ENCODE results near the gene IFIT1B.
"Not testable (repeated sequence)": the region's sequence is repeated elsewhere in the genome, so short reads cannot be mapped to it uniquely, and the experiment has no call there.

IFIT1B gene

DNA sequence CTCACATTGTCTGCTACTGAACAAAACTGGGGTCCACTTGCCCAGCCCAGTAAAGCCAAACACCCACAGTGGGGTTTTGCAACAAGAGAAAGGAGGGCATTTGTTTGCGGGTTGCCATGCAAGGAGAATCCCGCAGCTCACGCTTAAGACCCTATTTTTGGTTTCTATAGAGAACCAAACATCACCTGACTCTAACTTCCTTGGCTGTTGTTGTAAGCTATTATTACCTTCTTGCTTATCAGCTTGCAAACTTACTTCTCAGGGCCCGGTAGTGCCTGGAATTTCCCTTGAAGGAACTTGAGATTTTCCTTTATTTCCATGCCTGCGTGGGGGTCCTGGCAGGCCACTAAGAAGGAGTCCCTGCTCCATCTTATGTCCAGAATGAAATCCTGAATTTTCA is 29.4 kb upstream of the IFIT1B start:
- no peak for DNase-seq (ENCODE audit: low read depth)

- no peak for DNase-seq (ENCODE audit: low read depth)
Measured at GRCh38 chr10:89348975-89349374, 28.9 kb upstream of the IFIT1B start.

DNA sequence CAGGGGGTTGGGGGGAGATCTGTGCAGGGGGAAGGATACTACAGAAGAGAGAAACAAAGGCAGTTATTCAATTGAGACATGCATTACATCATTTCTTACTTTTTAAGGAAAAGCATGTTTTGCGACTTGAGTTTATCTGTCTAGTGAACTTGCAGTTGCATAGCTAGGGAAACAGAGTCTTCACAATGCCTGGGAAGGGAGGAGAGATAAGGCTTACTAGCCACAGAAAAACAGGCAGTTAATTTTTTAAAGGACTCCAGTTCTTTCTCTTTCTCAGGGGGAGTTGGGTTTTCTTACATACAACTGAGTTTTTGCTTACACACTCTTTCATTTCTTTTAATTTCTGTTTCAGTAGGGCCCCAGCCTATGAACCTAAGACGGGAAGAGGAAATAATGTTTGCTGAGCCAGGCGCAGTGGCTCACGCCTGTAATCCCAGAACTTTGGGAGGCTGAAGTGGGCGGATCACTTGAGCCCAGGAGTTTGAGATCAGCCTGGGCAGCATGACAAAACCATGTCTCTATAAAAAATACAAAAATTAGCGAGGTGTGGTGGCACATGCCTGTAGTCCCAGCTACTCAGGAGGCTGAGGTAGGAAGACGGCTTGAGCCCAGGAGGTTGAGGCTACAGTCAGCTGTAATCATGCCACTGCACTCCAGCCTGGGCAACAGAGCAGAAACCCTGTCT is 27.1 kb upstream of the IFIT1B start:
- not testable (repeated sequence) for DNase-seq (ENCODE audit: low read depth)

GRCh38 chr10:89351412-89351779 is 26.5 kb upstream of the IFIT1B start:
- DNase-seq (ENCODE audit: low read depth), result no peak

DNA sequence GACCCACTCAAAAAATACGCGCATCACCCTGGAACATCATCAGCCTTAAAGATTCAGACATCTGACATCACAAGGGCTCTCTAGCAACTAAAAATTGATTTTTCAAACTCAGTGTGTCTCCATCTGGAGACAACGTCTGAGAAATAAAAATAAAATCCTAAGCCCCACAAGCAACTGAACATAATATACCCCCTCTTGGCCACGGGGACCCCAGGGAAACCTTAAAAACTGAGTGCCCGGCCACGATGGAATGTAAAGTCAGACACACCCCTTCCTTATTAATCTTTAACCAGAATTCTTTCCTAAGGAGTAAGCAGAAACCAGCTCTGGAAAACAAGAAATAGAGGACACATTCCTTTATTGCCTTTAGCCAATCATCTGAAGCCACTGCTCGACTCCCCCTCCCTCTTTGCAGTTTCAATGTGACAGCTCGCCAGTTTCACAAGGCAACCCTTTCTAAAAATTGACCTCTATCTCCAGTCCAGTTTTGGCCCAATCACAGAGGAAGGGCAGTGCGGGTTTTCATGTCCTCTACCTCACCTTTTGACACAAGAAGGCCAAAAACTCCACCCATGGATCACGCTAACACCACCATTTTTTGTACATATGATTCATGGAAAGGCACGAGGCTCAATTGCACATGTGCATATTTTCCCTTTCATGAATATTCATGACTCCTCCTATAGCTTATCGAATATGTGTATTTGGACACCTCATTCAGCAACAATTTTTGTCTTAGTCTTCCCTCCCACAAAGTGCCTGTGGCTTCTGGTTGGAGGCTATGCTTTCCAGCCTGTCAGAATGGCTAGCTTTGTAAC is 25.9 kb upstream of the IFIT1B start:
- DNase-seq (ENCODE audit: low read depth), result no peak

DNA sequence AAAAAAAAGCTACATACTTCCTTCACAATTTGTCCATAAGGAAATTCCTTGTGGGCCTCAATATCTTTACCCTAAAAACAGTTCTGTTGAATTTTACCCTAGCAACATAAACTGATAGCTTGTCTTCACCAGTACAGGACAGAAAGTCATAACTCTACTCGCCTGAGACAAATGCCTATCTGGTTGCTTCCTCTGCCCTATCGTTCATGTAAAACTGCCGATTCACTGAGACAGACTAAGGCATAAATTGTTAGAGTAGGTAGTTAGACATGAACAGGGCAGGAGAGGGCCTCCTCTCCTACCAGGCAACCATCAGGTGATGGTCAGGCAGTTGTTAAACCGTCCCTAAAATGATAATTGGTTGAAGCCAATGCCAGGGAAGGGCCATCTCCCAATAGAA is 25.1 kb upstream of the IFIT1B start:
- DNase-seq (ENCODE audit: low read depth), result no peak

GRCh38 chr10:89355394-89355931 is 22.4 kb upstream of the IFIT1B start:
- no peak for DNase-seq (ENCODE audit: low read depth)

GRCh38 chr10:89357096-89357495 is 20.8 kb upstream of the IFIT1B start:
- no peak for DNase-seq (ENCODE audit: low read depth)

- DNase-seq (ENCODE audit: low read depth), result no peak
Measured at GRCh38 chr10:89357975-89358374, 19.9 kb upstream of the IFIT1B start.

DNA sequence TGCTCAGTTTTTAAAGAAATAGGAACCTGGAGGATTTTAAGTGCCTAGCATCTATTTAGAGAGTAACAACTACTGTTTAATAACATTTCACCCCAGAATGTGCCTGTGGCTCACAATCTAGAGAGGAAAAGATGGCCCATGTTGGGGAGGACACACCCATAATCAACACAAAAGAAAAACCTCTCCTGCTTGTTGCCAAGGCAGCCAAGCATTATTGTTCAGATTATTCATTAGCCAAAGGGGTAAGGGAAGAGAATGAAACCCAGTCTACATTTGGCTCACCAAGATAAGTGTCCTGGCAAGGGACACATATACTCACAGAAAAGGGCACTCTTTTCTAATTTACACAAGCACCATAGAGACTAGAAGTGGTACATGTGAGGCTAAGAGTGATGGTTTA is 17.7 kb upstream of the IFIT1B start:
- no peak for DNase-seq (ENCODE audit: low read depth)

DNA sequence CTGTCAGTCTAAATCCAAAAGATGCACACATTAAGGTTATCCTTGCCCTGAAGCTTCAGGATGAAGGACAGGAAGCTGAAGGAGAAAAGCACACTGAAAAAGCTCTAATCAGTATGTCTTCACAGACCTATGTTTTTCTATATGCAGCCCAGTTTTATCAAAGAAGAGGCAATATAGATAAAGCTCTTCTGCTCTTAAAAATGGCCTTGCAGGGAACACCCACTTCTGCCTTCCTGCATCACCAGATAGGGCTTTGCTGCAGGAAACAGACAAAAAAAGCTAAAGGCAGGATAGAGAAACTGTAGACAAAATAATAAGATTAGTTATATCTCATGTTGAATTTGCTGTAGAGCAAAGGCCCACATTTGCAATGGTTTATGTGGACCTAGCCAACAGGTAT is 14.9 kb upstream of the IFIT1B start:
- DNase-seq (ENCODE audit: low read depth), result no peak

DNA sequence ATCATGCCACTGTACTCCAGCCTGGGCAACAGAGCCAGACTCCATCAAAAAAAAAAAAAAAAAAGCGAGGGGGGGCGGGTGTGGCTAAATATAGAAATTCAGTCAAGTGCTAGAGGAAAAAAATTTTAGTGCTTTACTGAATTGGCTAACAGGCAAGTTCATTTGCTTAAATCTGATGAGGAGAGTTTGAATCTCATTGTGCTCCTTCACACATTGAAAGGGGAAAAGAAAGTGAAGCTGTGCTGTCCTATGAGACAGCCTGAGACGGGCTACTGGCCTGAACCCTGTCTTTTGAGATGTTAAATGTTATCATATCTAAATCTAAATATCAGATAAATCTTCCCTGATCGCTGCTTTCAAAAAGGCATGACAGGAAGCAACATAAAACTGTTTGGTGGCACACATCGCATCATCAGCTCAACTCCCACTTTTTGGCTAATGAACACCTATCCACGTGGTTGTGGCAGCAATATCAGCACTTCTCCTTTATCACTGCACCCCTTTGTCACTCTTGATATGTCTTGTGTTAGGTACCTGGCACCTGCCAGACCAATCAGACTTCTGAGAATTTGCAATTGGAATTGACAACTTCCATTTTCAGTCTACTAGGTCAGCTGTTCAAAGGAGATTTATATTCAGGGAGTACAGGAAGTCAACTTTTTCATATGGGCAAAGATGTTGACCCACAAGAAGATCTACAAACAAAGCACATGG is 14.0 kb upstream of the IFIT1B start:
- DNase-seq (ENCODE audit: low read depth), result no peak

- DNase-seq (ENCODE audit: low read depth), result no peak
Measured at GRCh38 chr10:89364531-89364930, 13.3 kb upstream of the IFIT1B start.

DNA sequence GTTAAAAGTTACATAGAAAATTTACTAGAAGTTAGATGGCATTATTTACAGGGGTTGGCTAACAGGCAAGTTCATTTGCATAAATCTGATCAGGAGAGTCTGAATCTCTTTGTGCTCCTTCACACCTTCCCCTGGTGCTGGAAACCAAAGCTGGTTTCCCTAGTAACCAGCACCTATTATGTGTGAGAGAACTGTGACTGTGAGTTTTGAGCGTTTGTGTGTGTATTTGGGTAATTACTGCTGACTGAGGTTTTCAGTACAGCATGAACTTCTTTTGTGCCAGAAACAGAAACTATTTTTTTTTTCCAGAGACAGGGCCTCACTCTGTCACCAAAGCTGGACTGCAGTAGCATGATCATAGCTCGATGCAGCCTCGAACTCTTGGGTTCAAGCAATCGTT is 10.3 kb upstream of the IFIT1B start:
- no peak for DNase-seq (ENCODE audit: low read depth)

GRCh38 chr10:89368129-89368528 is 9.7 kb upstream of the IFIT1B start:
- no peak for DNase-seq (ENCODE audit: low read depth)

GRCh38 chr10:89369156-89370105 is 8.4 kb upstream of the IFIT1B start:
- DNase-seq (ENCODE audit: low read depth), result no peak

- DNase-seq (ENCODE audit: low read depth), result no peak
Measured at GRCh38 chr10:89371079-89371478, 6.8 kb upstream of the IFIT1B start.

- DNase-seq (ENCODE audit: low read depth), result peak; percentile 27
Measured at GRCh38 chr10:89371987-89372386, 5.9 kb upstream of the IFIT1B start.

DNA sequence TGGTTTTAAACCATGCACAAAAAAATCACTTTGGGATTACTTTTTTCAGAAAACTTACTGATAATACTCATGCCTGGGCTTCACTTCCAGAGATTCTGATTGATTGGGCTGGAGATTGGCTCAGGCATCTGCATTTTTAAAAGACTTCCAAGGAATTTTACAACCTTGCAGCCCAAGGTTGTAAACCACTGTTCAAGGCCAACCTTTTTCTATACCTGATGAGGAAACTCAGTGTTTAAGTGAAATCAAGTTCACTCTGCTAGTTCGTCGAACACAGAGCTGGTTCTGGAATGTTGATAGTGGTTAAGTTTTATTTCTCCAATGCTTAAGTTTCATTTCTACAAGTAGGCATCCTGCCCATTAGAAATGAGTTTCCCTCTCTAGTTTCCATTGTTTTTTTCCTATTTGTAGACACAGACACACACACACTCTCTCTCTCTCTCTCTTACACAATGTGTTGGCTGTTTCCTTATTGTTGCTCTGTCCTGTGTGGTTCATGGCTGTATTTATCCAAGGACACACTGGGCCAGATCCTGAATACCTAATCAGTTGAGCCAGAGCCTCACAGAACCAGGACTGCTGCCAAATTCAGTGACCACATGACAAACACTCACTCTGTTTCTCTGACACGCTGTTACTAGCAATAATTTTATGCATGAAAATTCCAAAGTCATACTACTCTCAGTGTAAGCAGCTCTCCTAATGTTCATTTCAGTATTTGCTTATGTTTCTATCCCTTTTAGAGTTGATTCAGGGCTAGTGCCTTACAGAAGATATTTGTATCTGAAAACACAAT is 3.7 kb upstream of the IFIT1B start:
- no peak for DNase-seq (ENCODE audit: low read depth)

DNA sequence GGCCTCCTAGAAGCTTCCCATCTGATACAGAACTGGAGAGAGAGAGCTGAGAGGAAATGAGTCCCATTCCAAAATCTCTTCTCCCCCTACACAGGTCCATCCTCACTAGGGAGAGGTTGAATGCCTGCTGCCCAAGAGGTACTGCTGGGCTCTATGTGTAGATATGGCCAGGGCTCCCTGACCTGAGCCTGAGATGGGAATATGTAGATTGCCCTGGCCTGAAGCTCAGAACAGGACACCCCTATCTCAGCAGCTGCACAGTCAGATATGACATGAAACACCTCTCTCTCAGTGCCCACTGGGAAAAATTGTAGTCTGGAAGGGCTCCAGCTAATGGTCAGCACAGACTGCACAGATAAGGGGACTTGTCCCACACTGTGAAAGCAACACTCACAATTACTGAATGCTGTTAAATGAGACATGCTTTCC is 3.1 kb upstream of the IFIT1B start:
- no peak for DNase-seq (ENCODE audit: low read depth)

DNA sequence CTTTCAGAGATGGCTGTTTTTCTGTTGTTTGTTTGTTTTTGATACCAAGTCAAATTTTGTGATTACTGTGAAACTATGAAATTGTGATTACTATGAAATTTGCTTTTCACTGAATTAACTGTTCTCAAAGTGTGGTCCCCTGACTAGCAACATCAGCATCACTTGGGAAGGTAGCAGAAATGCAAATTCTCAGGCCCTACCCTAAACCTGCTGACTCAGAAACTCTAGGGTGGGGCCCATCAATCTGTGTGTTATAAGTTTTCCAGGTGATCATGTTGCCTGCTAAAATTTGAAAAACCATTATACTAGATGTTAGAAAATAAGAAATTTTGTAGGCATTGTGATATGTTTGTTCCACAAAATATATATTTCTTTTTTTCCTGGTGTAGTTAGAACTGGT is 1.2 kb downstream of the IFIT1B start:
- DNase-seq (ENCODE audit: low read depth), result no peak

Data from CMK (cell line).